ENCODE data around the gene DPP7.
"Not testable (repeated sequence)": the region's sequence is repeated elsewhere in the genome, so short reads cannot be mapped to it uniquely, and the experiment has no call there.

DPP7 gene

DNA sequence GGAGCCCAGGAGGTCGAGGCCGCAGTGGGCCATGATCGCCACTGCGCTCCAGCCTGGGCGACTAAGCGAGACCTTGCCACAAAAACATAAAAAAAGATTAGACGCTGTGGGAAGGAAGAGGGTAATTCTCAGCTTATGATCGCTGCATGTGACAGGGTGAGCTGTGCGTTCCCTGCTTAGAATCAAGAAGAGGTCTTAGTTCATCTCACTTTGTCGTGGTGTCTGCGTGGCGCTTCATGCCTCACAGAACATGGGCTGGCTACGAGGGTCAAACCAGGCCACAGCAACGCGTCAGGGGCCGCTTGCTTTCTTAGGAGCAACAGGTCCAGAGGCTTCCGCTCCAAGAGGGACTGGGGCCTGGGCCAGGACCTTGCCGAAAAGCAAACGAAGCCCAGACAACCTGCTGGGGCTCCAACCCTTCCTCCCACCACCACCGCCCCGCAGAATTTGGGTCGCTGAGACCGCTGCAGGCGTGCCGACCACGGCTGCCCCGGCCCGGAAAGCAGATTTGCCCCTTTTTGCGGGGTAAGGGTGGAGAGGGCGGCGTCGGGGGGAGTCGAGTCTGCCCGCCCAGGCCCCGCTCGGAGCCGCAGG, 14.4 kb upstream of the DPP7 start:
- DNase-seq = no peak

DNA sequence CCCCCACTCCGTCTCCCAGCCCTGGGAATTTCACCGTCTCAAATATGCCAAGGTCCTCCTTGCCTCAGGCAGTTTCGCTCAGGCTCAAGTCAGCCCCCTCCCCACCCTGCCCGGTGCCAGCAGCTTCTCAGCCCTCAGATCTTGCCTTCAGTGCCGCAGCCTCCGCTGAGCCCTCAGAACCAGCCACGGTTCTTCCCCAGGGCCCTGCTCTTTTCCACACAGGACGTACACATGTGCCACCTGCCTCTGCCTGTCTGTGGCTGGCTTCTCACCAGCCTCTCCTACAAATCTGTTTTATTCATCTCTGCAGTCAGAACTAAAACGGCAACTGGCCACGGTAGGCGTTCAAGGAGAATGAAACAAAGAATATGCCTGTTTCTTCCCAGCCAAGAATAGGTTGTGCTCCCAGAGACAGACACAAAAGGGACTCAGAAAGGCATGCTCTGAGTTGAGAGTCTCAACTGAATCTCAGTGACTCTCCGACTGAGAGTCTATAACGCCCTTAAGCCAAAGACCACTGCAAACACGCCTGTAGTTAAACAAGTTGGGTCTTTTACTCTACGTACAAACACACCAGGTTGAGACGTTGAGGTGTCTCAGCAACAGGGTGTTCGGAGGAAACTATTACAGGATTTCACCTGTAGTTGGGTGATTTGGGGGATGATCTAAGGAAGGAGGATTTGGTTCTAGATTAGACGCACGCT, 13.8 kb upstream of the DPP7 start:
- no peak for DNase-seq

DNA sequence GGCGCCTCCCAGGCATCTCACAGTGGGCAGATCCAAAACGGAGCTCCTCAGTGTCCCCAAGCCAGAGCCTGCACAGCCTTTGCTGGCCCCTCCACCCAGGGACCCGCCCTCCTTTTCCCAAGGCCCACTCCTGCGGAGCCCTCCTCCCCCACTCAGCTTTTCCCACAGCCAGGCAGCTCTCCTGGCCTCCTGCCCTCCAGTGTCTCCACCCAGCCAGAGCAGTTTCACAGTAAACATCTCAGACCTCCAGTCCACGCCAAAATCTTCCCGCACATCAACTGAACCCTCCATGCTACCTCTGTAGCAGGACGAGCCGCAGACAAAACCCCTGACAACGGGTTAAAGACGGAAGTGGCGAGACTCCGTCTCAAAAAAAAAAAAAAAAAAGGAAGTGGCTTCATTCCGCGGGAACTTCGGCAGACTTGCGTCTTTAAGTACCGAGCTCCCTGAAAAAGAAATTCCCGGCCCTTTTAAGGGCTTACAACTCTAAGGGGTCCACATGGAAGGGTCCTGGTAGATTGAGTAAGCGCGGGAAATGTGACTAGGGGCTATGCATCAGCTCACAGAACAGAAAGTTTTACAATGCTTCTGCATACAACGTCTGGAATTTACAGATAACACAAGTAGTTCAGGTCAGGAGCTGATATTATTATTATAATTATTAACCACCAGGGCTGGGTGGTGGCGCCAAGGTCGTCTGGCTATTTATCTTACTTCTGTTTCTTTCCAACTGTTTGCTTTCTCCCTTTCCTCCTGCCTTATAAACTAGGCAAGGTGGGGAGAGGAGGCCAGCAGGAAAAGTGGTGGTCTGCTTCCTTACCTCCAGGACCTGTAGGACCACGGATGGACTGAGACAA, 13.0 kb upstream of the DPP7 start:
- DNase-seq = no peak

DNA sequence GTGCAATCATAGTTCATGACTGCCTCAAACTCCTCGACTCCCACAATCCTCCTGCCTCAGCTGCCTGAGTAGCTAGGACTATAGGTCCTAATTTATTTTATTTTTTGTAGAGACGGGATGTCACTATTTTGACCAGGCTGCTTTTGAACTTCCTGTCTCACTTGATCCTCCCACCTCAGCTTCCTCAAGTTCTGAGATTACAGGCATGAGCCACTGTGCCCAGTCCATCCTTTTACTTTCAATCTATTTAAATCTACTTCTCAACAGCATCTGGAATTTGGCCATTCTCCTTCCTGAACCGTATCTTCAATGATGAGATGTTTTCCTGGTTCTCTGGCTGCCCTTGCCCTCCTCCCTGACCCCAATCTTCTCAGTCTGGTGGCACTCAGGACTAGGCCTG, 12.3 kb upstream of the DPP7 start:
- no peak for DNase-seq

DNA sequence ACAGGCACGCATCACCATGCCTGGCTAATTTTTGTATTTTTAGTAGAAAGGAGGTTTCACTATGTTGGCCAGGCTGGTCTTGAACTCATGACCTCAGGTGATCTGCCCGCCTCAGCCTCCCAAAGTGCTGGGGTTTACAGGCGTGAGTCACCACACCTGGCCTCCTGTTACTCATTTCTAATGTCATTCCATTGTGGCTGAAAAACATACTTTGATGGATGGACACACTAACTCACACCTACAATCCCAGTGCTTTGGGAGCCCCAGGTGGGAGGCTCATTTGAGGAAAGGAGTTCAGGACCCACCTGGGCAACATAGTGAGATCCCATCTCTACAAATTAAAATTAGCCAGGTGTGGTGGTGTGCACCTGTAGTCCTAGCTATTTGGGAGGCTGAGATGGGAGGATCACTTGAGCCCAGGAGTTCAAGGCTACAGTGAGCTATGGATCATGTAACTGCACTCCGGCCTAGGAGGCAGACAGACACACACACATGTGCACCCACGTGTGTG, 9.5 kb upstream of the DPP7 start:
- not testable (repeated sequence) for DNase-seq

DNA sequence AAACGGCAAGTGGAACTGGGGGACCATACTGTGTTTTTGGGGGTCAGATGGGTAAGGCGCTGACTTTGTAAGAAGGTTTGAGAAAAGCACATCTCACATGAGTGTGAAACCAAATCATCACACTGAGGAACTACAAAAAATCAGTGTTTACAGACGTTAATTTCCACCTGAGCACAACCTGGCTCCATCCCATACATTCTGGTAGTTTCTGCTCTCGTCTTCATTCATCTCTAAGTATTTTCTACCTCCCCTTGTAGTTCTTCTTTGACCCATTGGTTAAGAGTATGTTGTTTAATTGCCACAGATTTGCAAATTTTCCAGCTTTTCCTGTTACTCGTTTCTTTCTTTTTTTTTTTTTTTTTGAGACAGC, 8.9 kb upstream of the DPP7 start:
- no peak for DNase-seq

DNA sequence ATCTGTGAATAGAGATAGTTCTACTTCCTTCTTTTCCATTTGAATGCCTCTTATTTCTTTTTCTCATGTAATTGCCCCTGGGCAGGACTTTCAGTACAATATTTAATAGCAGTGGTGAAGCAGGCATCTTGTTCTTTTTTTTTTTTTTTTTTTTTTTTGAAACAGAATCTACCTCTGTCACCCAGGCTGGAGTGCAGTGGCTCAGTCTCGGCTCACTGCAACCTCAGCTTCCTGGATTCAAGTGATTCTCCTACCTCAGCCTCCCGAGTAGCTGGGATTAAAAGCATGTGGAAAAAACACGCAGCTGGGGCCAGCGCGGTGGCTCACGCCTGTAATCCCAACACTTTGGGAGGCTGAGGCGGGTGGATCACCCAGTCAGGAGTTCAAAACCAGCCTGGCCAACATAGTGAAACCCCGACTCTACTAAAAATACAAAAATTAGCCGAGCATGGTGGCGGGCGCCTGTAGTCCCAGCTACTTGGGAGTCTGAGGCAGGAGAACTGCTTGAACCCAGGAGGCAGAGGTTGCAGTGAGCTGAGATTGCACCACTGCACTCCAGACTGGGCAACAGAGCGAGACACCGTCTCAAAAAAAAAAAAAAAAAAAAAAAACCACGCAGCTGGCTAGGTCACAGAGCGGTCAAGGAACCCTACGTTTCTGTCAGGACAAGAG, 8.4 kb upstream of the DPP7 start:
- not testable (repeated sequence) for DNase-seq

DNA sequence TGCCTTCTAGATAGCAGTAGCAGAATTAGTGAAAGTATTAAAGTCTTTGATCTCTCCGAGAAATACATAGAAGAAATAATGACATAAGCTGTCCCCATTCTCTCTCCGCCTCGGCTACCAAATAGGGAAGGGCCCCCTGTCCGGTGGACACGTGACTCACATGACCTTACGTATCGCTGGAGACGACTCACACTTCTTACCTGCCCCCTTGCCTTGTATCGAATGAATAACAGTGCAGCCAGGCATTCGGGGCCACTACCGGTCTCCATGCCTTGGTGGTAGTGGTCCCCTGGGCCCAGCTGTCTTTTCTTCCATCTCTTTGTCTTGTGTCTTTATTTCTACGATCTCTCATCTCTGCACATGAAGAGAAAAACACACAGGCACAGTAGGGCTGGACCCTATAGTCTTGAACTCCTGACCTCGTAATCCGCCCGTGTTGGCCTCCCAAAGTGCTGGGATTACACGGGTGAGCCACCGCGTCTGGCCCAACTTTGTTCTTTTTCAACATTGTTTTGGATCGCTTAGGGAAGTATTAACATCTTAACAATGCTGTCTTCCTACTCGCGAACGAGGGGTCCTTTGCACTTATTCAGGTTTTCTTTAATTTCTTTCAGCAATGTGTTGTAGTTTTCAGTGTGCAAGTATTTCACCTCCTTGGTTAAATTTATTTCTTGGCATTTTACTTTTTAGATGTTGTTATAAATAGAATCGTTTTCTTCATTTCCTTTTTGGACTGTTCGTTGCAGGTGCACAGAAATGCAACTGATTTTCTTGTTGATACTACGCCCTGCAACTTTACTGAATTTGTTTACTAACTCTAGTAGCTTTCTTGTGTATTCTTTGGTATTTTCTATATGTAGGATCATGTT, 7.6 kb upstream of the DPP7 start:
- DNase-seq = not testable (repeated sequence)

DNA sequence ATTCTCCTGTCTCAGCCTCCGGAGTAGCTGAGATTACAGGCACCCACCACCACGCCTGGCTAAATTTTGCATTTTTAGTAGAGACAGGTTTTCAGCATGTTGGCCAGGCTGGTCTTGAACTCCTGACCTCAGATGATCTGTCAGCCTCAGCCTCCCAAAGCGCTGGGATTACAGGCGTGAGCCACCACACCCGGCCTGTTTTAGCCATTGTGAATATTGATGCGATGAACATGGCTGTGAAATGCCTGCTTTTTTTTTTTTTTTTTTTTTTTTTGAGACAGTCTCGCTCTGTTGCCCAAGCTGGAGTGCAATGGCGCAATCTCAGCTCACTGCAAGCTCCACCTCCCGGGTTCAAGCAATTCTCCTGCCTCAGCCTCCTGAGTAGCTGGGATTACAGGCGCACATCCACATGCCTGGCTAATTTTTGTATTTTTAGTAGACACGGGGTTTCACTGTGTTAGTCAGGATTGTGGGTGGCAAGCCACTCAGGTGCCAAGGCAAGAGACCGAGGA, 3.6 kb upstream of the DPP7 start:
- DNase-seq = not testable (repeated sequence)

DNA sequence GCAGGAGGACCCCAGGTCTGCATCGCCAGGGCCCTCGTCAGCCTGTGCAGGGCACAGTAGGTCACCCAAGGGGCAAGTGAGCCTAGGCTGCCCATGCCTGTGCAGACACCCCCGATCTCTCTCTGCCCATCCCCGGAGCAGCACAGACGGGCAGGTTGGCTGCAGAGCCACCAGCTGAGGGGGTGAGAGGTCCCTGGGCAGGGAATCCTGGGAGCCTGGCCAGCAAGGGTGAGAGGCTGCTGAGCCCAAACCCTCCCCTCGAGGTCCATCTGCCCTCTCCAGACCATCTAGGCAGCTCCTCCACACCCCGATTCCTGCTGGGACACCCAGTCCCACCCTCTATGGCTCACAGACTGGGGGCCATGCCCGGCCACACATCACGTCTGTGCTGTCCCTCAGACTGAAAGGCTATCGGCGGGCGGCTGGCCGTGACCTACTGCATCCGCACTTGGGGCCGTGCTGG, 2.8 kb upstream of the DPP7 start:
- DNase-seq = no peak

DNA sequence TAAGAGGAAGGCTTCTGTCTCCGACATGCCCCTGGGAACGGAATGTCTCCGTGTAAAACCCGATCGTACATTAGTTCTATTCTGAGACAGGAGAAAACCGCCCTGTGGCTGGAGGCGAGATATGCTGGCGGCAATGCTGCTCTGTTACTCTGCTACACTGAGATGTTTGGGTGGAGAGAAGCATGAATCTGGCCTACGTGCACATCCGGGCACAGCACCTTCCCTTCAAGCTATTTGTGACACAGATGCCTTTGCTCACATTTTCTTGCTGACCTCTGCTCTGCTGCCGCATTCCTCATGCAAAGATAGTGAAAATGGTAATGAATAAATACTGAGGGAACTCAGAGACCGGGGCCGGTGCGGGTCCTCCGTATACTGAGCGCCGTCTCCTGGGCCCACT, 2.2 kb upstream of the DPP7 start:
- DNase-seq = no peak

DNA sequence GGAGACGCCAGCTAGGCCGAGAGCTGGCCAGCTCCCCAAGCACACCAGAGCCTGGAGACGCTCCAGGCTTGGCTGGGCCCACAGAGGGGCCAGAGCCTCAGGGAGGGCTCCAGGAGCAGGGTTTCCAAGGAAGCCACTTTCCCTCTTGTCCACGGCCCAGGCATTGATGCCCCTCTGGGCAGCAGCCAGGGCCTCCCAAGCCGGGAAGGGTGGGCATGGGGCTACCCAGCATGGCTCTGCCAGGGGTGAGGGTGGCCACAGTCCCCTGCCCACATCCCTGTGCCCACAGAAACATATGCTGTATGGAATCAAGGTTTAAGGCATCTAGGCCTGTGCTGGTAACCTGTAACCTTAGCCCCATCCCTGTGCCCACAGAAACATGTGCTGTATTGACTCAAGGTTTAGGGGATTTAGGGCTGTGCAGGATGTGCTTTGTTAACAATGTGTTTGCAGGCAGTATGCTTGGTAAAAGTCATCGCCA, 1.5 kb upstream of the DPP7 start:
- no peak for DNase-seq

DNA sequence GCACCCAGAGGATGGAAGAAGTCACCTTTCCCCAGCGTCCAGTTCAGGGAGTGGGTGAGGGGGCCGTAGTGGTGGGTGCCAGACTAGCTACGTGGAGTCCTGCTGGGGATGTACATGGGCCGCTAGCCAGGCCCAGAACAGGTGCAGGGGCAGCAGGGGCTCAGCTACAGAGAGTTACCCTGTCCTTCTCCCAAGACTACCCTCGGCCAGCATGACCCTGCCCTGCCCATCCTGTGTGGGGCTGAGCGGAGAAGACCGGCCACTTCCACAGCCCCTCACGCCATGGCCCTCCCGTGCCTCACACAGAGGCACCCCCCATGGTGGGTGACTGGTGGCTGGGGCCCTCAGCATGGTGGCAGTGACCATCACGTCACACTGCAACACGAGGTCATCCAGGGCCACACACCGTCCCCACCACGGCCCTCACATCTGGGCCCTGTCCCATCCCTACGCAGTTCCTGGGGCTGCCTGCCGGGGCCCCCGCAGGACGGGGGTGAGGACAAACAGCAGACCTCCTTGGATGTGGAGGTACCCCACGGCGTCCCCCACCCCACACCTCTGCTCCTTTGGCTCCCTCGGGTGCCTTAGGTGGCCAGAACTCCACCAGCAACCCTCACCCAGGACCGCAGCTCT, 977 bp upstream of the DPP7 start:
- no peak for DNase-seq

DNA sequence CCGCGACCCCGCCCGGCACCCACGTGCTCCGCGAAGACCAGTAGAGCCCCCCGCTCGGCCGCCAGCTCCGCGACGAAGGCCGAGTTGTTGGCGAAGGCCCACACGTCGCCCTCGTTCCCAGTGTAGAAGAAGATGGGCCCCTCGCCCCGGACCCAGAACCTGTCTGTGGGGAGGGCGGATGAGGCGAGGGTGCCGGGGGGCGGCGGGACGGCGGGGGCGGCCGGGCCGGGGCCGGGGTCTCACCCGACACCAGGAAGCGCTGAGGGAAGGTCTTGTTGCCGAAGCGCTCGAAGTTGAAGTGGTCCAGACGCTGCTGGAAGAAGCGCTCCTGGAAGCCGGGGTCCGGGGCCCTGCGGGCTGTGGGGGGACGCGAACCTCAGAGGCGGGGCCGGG, 317 bp downstream of the DPP7 start:
- DNase-seq = no peak

DNA sequence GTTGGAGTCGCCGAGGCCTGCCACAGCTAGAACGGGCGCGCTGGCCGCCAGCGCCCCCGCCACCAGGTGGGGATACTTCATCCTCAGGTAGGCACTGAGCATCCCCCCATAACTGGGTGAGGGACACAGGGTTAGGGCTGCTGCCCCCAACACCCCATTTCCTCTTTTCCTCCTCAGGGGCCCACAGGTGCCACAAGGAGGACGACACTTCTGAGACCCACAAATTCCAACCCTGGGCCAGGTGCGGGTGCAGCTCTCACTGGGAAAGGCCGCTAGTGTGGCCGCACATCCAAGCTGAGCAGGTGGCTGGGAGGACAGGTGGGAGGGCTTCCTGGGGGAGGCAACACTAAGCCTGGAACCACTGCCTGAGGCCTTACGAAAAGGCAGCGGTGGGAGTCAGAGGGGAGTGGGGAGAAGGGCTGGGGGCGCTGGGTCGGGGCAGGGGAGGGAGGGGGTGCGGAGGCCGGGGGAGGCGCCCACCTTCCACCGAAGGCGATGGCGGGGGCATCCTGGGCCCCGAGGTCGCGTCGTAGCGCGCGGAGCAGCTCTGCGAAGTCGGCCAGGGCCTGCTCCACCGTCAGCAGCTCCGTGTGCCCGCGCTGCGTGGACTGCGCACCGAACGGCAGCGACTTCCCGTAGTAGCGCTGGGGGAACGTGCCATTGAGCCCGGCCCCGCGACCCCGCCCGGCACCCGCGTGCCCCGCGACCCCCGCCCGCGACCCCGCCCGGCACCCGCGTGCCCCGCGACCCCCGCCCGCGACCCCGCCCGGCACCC, 961 bp downstream of the DPP7 start:
- DNase-seq = no peak

DNA sequence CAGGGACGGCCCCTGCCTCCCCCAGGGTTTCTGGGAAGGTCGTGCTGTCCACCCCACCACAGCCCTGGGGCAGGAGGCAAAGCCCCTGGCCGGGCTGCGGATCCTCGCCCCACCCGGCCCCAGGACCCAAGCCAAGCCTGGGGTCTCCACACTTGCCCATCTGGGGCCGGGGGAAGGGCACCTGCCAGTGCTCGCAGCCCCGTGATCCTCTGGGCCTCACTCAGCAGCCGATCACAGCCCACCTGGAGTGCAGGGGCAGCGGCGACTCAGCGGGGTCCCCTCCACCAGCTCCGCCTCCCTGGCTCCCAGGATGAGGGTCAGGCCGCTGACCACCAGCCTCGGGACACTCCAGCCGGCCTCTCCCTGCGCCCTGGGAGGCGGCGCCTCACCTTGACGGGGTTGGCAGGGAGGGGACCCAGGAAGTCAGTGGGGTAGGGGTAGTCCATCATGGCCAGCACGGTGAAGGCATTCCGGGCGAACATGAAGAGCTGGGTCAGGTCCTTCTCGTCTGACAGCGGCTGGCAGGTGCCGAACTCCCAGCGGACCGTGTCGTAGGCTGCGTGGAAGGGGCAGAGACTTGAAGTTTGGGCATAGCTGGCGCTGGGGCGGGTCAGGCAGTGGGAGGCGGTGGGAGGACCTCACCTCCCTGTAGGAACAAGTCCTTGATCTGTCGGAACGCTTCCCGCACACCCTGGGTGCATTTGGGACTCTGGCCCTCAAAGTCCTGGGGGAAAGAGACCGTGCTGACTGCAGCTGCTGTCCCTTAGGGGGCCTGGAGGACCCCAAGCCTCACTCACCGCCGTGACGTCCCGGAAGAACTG, 1.8 kb downstream of the DPP7 start:
- no peak for DNase-seq

DNA sequence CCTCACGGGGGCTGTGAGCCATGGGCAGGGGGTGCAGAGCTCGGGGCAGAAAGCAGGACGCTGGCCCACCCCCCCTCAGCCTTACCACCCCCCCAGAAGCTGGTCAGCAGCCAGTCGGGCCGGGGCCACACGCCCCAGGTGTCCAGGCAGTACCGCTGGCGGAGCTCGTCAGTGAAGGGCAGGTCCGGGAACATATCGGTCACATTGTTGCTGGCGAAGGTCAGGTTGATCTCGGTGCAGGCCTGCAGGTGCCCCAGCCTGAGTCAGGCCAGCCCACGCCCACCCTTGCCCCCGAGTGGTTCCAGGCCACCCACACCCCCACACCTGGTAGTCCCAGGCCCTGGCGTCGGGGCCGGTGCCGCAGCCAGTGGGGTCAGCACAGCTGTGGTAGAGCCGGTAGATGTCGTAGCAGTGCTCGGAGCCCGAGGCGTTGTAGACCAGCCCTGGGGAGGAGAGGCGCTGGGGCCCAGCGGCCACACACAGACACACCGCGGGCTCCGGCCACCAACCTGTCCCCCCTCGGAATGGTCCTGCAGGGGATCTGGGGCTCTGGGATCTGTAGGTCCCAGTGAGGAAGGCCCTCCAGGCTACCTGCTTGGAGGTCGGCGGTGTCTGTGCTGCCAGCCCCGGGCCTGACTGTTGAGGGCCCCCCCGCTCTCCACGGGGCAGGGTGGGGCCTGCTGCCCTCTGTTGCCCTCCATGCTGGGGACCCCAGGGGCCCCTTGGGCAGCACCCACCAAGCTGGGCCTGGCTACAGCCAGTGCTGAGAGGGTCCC, 2.6 kb downstream of the DPP7 start:
- no peak for DNase-seq

DNA sequence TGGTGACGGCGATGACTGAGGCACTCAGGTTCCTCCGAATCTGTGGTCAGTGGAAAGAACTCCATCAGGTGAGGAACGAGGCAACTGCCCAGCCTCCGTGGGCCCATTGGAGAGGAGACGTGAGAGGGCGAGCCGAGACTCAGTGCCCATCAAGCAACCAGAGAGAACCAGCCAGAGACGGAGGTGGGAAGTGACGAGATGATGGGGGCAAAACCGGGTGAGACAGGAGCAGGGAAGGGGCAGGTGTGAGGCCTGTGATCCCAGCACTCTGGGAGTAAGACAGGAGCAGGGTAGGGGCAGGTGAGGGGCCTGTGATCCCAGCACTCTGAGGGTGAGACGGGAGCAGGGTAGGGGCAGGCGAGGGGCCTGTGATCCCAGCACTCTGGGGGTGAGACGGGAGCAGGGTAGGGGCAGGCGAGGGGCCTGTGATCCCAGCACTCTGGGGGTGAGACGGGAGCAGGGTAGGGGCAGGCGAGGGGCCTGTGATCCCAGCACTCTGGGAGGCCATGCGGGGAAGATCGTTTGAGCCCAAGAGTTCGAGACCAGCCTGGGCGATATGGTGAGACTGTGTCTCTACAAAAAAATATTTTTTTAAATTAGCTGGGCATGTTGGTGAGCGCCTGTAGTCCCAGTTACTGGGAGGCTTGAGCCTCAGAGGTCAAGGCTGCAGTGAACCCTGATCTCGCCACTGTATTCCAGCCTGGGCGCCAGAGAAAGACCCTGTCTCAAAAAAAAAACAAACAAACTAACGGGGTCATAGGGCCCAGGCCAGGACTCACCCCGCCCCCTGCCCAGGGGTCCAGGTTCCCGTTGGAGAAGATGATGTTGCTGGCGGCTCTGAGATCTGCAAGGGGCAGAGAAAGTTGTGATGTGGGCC, 3.4 kb downstream of the DPP7 start:
- DNase-seq = no peak
